Lower leg skin (tissue), 4 donors: ENCODE measurements around the gene ANO8. TPM values are rescaled to one million over a fixed set of nuclear protein-coding genes. Genes with fewer than 3 reads are reported as not detected.
"Not testable (repeated sequence)": the region's sequence is repeated elsewhere in the genome, so short reads cannot be mapped to it uniquely, and the experiment has no call there.

Source experiments
- DNase-seq, 2 donors: peaks; one replicate each; pipeline ENCODE4 v3.0.0-alpha.2; 2019; ENCODE audit warnings: low spot score in 2 of 2
- H3K4me3 ChIP-seq: fragments of 200-600 bp; sonication (generic); 2 replicates; pipeline ENCODE4 v1.5.1; 2017; ENCODE audit warnings: mild to moderate bottlenecking, low read depth; ENCODE audit not compliant: poor library complexity, severe bottlenecking
- CTCF ChIP-seq, 3 donors: fragments of 450-650 bp; IDR thresholded peaks; one replicate each; pipeline ENCODE4 v1.5.1; 2016; ENCODE audit warnings: antibody characterized with exemption in 3 of 3, mild to moderate bottlenecking in 3 of 3, moderate library complexity in 2 of 3
- POLR2A ChIP-seq, 2 donors: fragments of 450-650 bp; IDR thresholded peaks; one replicate each; pipeline ENCODE4 v1.6.1; 2016 to 2017; ENCODE audit warnings: antibody characterized with exemption in 2 of 2, mild to moderate bottlenecking in 1 of 2, moderate library complexity in 1 of 2
- WGBS, 2 donors: methylation state at CpG; one replicate each; pipeline ENCODE4 v1.1.5; 2018; 5-methylcytosine and 5-hydroxymethylcytosine counted together
- intact Hi-C: fragments of 100-400 bp; cut with DNase I; formaldehyde crosslinking; loops from one replicate; pipeline ENCODE4 v1.15.0; 2023; ENCODE audit warnings: low total_unique reads
- total RNA-seq, 4 donors: library from RNA; depleted of rRNA; stranded (reverse); fragments of >200 nt; gene quantifications; one replicate each; pipeline ENCODE4 v1.1.0, GENCODE V29; 2016

Gene ANO8
- total RNA-seq, 4 donors from 2014 or later, result 31.1 to 56.8 (median 46.9) TPM

- 3% methylated on average over 38 to 40 of the region's 45 CpGs for WGBS, 2 donors
- intact Hi-C loops, result loop anchor here (10.0 kb wide), 1 partner anchor 78 kb away; no protein-coding TSS in a partner anchor
- no peak for TF ChIP-seq POLR2A (IDR thresholded peaks at IDR 0.05)
- TF ChIP-seq CTCF (IDR thresholded peaks at IDR 0.05), result peak in 1 of 3 donors; percentile 83
- H3K4me3 ChIP-seq, result no peak overlapping the region
- DNase-seq, result peak; percentile 58 to 95
These were observed 52.0 kb downstream of the ANO8 start for GRCh38 chr19:17282488-17283125.

GRCh38 chr19:17281391-17282304 lies 53.0 kb downstream of the ANO8 start, which contains the start of gene ANKLE1:
Gene ANKLE1, plus strand, starts transcription at chr19:17281901. Its CDS starts 20 bp downstream, at chr19:17281921.
- WGBS, 2 donors, result 6 to 12% methylated on average over 27 to 49 of the region's 75 CpGs
- DNase-seq, result no peak
- TF ChIP-seq POLR2A (IDR thresholded peaks at IDR 0.05), result no peak
- TF ChIP-seq CTCF (IDR thresholded peaks at IDR 0.05), result no peak
- no peak within 1 kb of the TSS for H3K4me3 ChIP-seq
- intact Hi-C loops, result loop anchor here (10.0 kb wide), 1 partner anchor 77 kb away; no protein-coding TSS in a partner anchor

- intact Hi-C loops, result no loop called here
- 83 to 87% methylated on average over 3 of the region's 3 CpGs for WGBS, 2 donors
- TF ChIP-seq CTCF (IDR thresholded peaks at IDR 0.05), result no peak
- TF ChIP-seq POLR2A (IDR thresholded peaks at IDR 0.05), result no peak
- DNase-seq, result no peak
- H3K4me3 ChIP-seq, result no peak overlapping the region
These were observed 55.2 kb downstream of the ANO8 start for GRCh38 chr19:17279436-17279835.

- WGBS, 2 donors, result 87 to 93% methylated on average over 19 of the region's 19 CpGs
- no peak for DNase-seq
- intact Hi-C loops, result no loop called here
- H3K4me3 ChIP-seq, result no peak overlapping the region
- no peak for TF ChIP-seq CTCF (IDR thresholded peaks at IDR 0.05)
- TF ChIP-seq POLR2A (IDR thresholded peaks at IDR 0.05), result no peak
These were observed 59.0 kb downstream of the ANO8 start for GRCh38 chr19:17275441-17276175.

GRCh38 chr19:17274892-17275291 lies 59.8 kb downstream of the ANO8 start:
- WGBS, 2 donors, result 96% methylated on average over 3 of the region's 3 CpGs
- intact Hi-C loops, DNase-seq, H3K4me3 ChIP-seq: not testable (repeated sequence)

Other genes with a start within 250 kb of the ANO8 start
- gene USE1, start 119.5 kb downstream of the ANO8 start, total RNA-seq, result 10 to 100 TPM; 16.6 to 25.5 (median 23.8) TPM
- gene OCEL1, start 108.6 kb downstream of the ANO8 start, total RNA-seq, result 1 to 10 TPM; 2.6 to 7.9 (median 4.0) TPM
- gene NR2F6, start 88.9 kb downstream of the ANO8 start, total RNA-seq, result 100 to 1,000 TPM in 1 of 4 donors, 10 to 100 TPM in 3; 57.2 to 119 (median 83.6) TPM
- 1 to 10 TPM in 3 of 4 donors, under 1 TPM in 1; 0.80 to 3.0 (median 2.0) TPM for gene USHBP1, start 70.1 kb downstream of the ANO8 start, total RNA-seq
- 10 to 100 TPM; 48.3 to 61.2 (median 59.6) TPM for gene BABAM1, start 67.4 kb downstream of the ANO8 start, total RNA-seq
- 1 to 10 TPM in 1 of 4 donors, under 1 TPM in 3; 0.07 to 1.1 (median 0.36) TPM for gene ANKLE1, start 53.0 kb downstream of the ANO8 start, total RNA-seq
- gene ABHD8, start 31.4 kb downstream of the ANO8 start, total RNA-seq, result 10 to 100 TPM; 20.2 to 34.9 (median 27.7) TPM
- 100 to 1,000 TPM in 3 of 4 donors, 10 to 100 TPM in 1; 88.4 to 228 (median 131) TPM for gene MRPL34, start 29.0 kb downstream of the ANO8 start, total RNA-seq
- 10 to 100 TPM; 16.4 to 30.7 (median 26.3) TPM for gene DDA1, start 25.3 kb downstream of the ANO8 start, total RNA-seq
- gene GTPBP3, start 2.7 kb upstream of the ANO8 start, total RNA-seq, result 10 to 100 TPM; 30.6 to 36.8 (median 35.0) TPM
- 10 to 100 TPM; 11.7 to 96.5 (median 50.2) TPM for gene PLVAP, start 42.5 kb upstream of the ANO8 start, total RNA-seq
- gene CCDC194, start 59.3 kb upstream of the ANO8 start, total RNA-seq, result not detected
- gene BST2, start 70.8 kb upstream of the ANO8 start, total RNA-seq, result 10 to 100 TPM in 3 of 4 donors, 1 to 10 TPM in 1; 9.4 to 15.9 (median 12.5) TPM
- gene MVB12A, start 85.2 kb upstream of the ANO8 start, total RNA-seq, result 10 to 100 TPM; 66.8 to 86.4 (median 75.6) TPM
- 1 to 10 TPM in 1 of 4 donors, under 1 TPM in 2, not detected in 1; 0.42 to 1.3 (median 0.61) TPM for gene TMEM221, start 113.8 kb upstream of the ANO8 start, total RNA-seq
- not detected for gene NXNL1, start 126.1 kb upstream of the ANO8 start, total RNA-seq
- 10 to 100 TPM; 30.6 to 58.2 (median 43.6) TPM for gene SLC27A1, start 135.7 kb upstream of the ANO8 start, total RNA-seq
- 100 to 1,000 TPM; 107 to 130 (median 117) TPM for gene PGLS, start 176.8 kb upstream of the ANO8 start, total RNA-seq
- gene COLGALT1, start 220.8 kb upstream of the ANO8 start, total RNA-seq, result 10 to 100 TPM; 46.8 to 59.3 (median 53.3) TPM